Nephron (organoid): ENCODE results near the gene MNAT1.

Source experiments
- H3K27ac Mint-ChIP-seq, 3 experiments: 2 replicates each; pipeline ENCODE4 v1.8.0; 2020; ENCODE audit warnings: mixed read lengths in 3 of 3, mild to moderate bottlenecking in 2 of 3, moderate library complexity in 1 of 3
- H3K27me3 Mint-ChIP-seq: 2 replicates; pipeline ENCODE4 v1.8.0; 2021; ENCODE audit warnings: low read depth, mild to moderate bottlenecking, moderate library complexity, mixed read lengths
- H3K36me3 Mint-ChIP-seq: 2 replicates; pipeline ENCODE4 v1.8.0; 2020; ENCODE audit warnings: low read depth, mixed read lengths
- H3K4me1 Mint-ChIP-seq: 2 replicates; pipeline ENCODE4 v1.8.0; 2020; ENCODE audit warnings: mixed read lengths
- H3K4me3 Mint-ChIP-seq, 3 experiments: 2 replicates each; pipeline ENCODE4 v1.8.0; 2020; ENCODE audit warnings: mild to moderate bottlenecking in 3 of 3, mixed read lengths in 3 of 3, moderate library complexity in 2 of 3
- H3K9me3 Mint-ChIP-seq: 2 replicates; pipeline ENCODE4 v1.8.0; 2020; ENCODE audit warnings: mixed read lengths
- TF ChIP-seq, protein P1 (sequence below), 3 experiments: fragments of 200-600 bp; sonication (generic); IDR thresholded peaks; one replicate each; pipeline ENCODE4 v1.5.0; 2021; ENCODE audit warnings: antibody characterized with exemption in 3 of 3; ENCODE audit not compliant: unreplicated experiment in 3 of 3

The MNAT1 gene

DNA sequence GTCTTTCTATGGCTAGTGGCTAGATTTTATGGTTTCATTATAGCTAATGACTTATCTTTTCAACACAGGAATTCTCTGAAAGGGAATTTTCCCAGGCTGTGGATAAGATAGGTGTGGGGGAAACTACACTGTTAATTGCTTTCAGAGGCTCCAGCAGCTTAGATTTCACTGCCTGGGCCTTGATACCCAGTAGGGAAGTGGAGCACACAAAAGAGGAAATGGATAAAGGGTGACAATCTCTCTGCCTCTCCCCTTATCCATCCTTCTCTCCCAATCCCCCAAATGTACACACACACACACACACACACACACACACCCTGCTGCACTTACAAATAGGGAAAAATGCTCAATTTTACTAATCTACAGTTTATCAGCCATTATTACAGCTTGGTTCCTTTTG, 29.5 kb upstream of the MNAT1 start:
- Mint-ChIP-seq H3K36me3 (peaks cover 11% of the 10 kb centered on the region), H3K4me1 (no peaks in the 10 kb centered on the region), H3K9me3 (peaks cover 17% of the 10 kb centered on the region), H3K4me3 (no peak overlapping the region), H3K27ac (no peak overlapping the region), H3K27me3 (no peaks in the 10 kb centered on the region)
- TF ChIP-seq, protein P1, sequence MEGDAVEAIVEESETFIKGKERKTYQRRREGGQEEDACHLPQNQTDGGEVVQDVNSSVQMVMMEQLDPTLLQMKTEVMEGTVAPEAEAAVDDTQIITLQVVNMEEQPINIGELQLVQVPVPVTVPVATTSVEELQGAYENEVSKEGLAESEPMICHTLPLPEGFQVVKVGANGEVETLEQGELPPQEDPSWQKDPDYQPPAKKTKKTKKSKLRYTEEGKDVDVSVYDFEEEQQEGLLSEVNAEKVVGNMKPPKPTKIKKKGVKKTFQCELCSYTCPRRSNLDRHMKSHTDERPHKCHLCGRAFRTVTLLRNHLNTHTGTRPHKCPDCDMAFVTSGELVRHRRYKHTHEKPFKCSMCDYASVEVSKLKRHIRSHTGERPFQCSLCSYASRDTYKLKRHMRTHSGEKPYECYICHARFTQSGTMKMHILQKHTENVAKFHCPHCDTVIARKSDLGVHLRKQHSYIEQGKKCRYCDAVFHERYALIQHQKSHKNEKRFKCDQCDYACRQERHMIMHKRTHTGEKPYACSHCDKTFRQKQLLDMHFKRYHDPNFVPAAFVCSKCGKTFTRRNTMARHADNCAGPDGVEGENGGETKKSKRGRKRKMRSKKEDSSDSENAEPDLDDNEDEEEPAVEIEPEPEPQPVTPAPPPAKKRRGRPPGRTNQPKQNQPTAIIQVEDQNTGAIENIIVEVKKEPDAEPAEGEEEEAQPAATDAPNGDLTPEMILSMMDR (IDR thresholded peaks at IDR 0.05; ENCODE audit: unreplicated experiment in 3 of 3) = no peak

DNA sequence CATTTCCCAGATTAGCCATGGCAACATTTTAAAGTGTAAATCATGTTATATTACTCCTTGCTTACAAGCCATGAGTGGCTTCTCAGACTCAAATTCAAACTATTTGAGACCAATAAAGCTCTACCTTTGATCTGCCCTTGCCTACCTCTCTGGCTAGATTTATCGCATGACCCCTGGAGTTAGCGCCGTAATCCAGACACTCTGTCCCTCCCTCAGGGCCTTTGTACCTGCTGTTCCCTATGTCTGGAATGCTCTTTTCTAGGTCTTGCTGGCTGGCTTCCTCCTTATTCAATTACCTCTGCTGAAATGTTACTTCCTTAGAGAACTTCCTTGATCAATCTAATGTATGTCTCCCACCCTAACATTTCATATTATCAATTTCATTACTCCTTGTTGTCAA, 26.7 kb upstream of the MNAT1 start:
- H3K4me1 Mint-ChIP-seq = peaks cover under 1% of the 10 kb centered on the region
- H3K9me3 Mint-ChIP-seq = peaks cover under 1% of the 10 kb centered on the region
- H3K36me3 Mint-ChIP-seq = peaks cover 12% of the 10 kb centered on the region
- H3K27me3 Mint-ChIP-seq = no peaks in the 10 kb centered on the region
- no peak overlapping the region for H3K27ac Mint-ChIP-seq
- H3K4me3 Mint-ChIP-seq = no peak overlapping the region
- TF ChIP-seq, protein P1 (IDR thresholded peaks at IDR 0.05; ENCODE audit: unreplicated experiment in 3 of 3) = no peak

DNA sequence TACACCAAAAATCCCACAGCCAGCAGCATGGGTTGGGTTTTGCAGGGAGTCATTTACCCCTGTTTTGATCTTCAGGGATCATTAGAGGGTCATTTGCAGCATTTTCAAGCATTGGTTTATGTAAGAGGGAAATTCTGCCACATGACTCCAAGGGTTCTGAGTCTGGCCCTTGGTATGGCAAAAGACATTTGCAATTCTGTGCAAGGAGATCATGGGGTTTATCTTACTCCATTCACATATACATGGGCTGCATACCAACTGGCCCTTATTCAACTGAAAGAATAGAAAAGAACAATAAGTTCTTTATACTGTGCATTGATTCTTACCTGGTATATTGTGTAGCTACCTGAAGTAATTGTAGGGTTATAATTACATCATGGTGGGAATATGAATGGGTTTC, 24.1 kb upstream of the MNAT1 start:
- no peaks in the 10 kb centered on the region for H3K27me3 Mint-ChIP-seq
- TF ChIP-seq, protein P1 (IDR thresholded peaks at IDR 0.05; ENCODE audit: unreplicated experiment in 3 of 3) = no peak
- H3K36me3 Mint-ChIP-seq = peaks cover 32% of the 10 kb centered on the region
- H3K27ac Mint-ChIP-seq = no peak overlapping the region
- H3K4me3 Mint-ChIP-seq = no peak overlapping the region
- H3K4me1 Mint-ChIP-seq = peaks cover 15% of the 10 kb centered on the region
- H3K9me3 Mint-ChIP-seq = no peaks in the 10 kb centered on the region

DNA sequence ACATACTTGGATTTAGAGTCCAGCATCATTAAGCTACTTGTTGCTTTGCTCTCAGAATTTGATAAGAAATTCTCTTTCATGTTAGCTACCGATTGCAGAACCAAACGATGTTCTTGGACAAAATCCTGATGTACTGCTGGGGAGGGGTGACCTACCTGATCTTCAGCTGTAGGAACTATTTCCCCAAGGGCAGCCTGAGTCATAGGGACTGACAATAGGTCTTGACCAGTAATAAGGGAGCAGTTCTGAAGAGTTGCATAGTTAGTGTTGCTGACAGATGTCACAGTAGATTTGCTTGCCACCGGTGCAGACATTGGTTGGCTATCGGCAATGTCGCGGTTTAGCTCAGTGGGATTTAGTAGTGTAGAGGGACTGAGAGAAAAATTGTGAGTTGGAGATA, 21.0 kb upstream of the MNAT1 start:
- Mint-ChIP-seq H3K27ac (no peak overlapping the region), H3K36me3 (peaks cover 38% of the 10 kb centered on the region), H3K4me3 (no peak overlapping the region), H3K9me3 (no peaks in the 10 kb centered on the region), H3K27me3 (no peaks in the 10 kb centered on the region), H3K4me1 (peaks cover 21% of the 10 kb centered on the region)
- TF ChIP-seq, protein P1 (IDR thresholded peaks at IDR 0.05; ENCODE audit: unreplicated experiment in 3 of 3) = no peak

DNA sequence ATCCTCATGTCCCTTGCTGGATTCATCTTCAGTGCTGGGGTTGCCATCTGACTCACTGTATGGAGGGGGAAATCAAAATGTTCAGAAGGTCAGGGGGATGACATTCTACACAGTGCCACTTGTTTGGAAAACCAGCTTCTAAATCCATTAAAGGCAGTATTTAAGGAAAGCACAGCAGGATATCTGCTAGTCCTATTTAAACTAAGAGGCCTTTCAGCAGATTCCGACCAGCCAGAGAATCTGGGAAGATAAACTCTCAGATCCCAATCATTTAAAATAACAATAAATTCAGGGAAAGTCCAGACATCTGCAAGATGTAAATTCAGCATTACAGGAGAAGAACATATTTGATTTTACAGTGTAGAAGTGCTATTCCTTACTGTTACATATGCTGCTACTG, 14.2 kb upstream of the MNAT1 start:
- peaks cover 13% of the 10 kb centered on the region for H3K36me3 Mint-ChIP-seq
- TF ChIP-seq, protein P1 (IDR thresholded peaks at IDR 0.05; ENCODE audit: unreplicated experiment in 3 of 3) = no peak
- peak overlapping the region; percentile 44 to 76 (median 65) for H3K27ac Mint-ChIP-seq
- no peaks in the 10 kb centered on the region for H3K9me3 Mint-ChIP-seq
- peak overlapping the region; percentile 90 to 99 (median 95) for H3K4me3 Mint-ChIP-seq
- peaks cover 35% of the 10 kb centered on the region for H3K4me1 Mint-ChIP-seq
- H3K27me3 Mint-ChIP-seq = peaks cover 15% of the 10 kb centered on the region

DNA sequence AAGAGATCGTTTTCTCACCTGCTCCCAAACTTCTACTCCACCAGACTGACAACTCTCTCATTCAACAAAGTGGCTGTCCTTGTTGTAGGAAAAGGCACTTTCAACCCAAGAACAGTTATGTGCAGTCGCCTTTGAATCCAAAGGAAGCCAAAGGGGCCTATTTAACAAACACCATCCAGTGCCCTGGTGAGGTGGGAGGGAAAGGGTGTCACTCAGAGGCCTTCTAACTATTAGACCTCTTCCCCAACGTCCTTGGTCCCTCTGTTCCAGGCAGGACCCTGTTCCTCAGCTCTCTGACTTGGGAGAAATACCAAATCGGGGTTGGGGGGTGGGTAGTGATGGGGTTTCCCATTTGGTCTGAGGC, 13.6 kb upstream of the MNAT1 start:
- H3K9me3 Mint-ChIP-seq = no peaks in the 10 kb centered on the region
- H3K4me3 Mint-ChIP-seq = peak overlapping the region; percentile 90 to 99 (median 95)
- peak overlapping the region; percentile 44 to 76 (median 65) for H3K27ac Mint-ChIP-seq
- TF ChIP-seq, protein P1 (IDR thresholded peaks at IDR 0.05; ENCODE audit: unreplicated experiment in 3 of 3) = no peak
- peaks cover 11% of the 10 kb centered on the region for H3K36me3 Mint-ChIP-seq
- H3K27me3 Mint-ChIP-seq = peaks cover 15% of the 10 kb centered on the region
- H3K4me1 Mint-ChIP-seq = peaks cover 33% of the 10 kb centered on the region
